ENCODE data around the gene PTK7.

Gene PTK7

GRCh38 chr6:43181942-43182860, 106.1 kb downstream of the PTK7 start, which contains the start of gene CUL9:
TSS of gene CUL9 (plus strand) at chr6:43182196. CDS start at chr6:43184311, 2,115 bp downstream.
- peak; percentile 90 for DNase-seq

GRCh38 chr6:43183441-43183840, 107.3 kb downstream of the PTK7 start:
- DNase-seq, result no peak

GRCh38 chr6:43184268-43184985, 108.3 kb downstream of the PTK7 start:
- no peak for DNase-seq

- DNase-seq, result no peak
These were observed 109.4 kb downstream of the PTK7 start for GRCh38 chr6:43185391-43185985.

- no peak for DNase-seq
These were observed 109.9 kb downstream of the PTK7 start for GRCh38 chr6:43186019-43186418.

- DNase-seq, result no peak
These were observed 110.6 kb downstream of the PTK7 start for GRCh38 chr6:43186706-43187105.

- no peak for DNase-seq
These were observed 111.7 kb downstream of the PTK7 start for GRCh38 chr6:43187821-43188220.

- no peak for DNase-seq
These were observed 112.3 kb downstream of the PTK7 start for GRCh38 chr6:43188426-43188825.

- no peak for DNase-seq
These were observed 113.7 kb downstream of the PTK7 start for GRCh38 chr6:43189776-43190304.

GRCh38 chr6:43192911-43193310, 116.8 kb downstream of the PTK7 start:
- no peak for DNase-seq

- DNase-seq, result no peak
These were observed 117.8 kb downstream of the PTK7 start for GRCh38 chr6:43193929-43194328.

GRCh38 chr6:43196337-43196736, 120.2 kb downstream of the PTK7 start:
- no peak for DNase-seq

- no peak for DNase-seq
These were observed 123.8 kb downstream of the PTK7 start for GRCh38 chr6:43199912-43200311.

GRCh38 chr6:43200541-43200940, 124.4 kb downstream of the PTK7 start:
- DNase-seq, result no peak

GRCh38 chr6:43202451-43202850, 126.3 kb downstream of the PTK7 start:
- no peak for DNase-seq

- DNase-seq, result no peak
These were observed 127.1 kb downstream of the PTK7 start for GRCh38 chr6:43203029-43203717.

GRCh38 chr6:43203718-43204095, 127.6 kb downstream of the PTK7 start:
- DNase-seq, result no peak

- no peak for DNase-seq
These were observed 128.4 kb downstream of the PTK7 start for GRCh38 chr6:43204271-43205105.

- no peak for DNase-seq
These were observed 129.7 kb downstream of the PTK7 start for GRCh38 chr6:43205849-43206248.

GRCh38 chr6:43207286-43207685, 131.2 kb downstream of the PTK7 start:
- DNase-seq, result no peak

All from activated CD4-positive, alpha-beta T cell treated with anti-CD3 and anti-CD28 coated beads, Interleukin-2, Interleukin-6, amounts not matched to agents 100 ng/mL and 50 ng/mL, durations not matched to agents 16 hours and 8 hours (primary cell).